ENCODE data around the gene SLIT3. TPM values are rescaled to one million over a fixed set of nuclear protein-coding genes. Genes with fewer than 3 reads are reported as not detected.
"Not testable (repeated sequence)": the region's sequence is repeated elsewhere in the genome, so short reads cannot be mapped to it uniquely, and the experiment has no call there.

The SLIT3 gene
- total RNA-seq, 2 donors from 2014 or later: 67.1 to 140 TPM

- DNase-seq (ENCODE audit: low spot score): no peak
- intact Hi-C loops (cut with DNase I): loop anchor here in 1 of 2 donors (5.0 kb wide), 1 partner anchor 990 kb away; no protein-coding TSS in a partner anchor
Observed at GRCh38 chr5:168746893-168747640, 553.9 kb downstream of the SLIT3 start.

GRCh38 chr5:168746126-168746892 lies 554.6 kb downstream of the SLIT3 start:
- DNase-seq (ENCODE audit: low spot score): not testable (repeated sequence)
- intact Hi-C loops (cut with DNase I): loop anchor here in 1 of 2 donors (5.0 kb wide), 1 partner anchor 989 kb away; no protein-coding TSS in a partner anchor

GRCh38 chr5:168743617-168744016 lies 557.3 kb downstream of the SLIT3 start:
- no peak for DNase-seq (ENCODE audit: low spot score)
- intact Hi-C loops (cut with DNase I): no loop called here

GRCh38 chr5:168742311-168742710 lies 558.6 kb downstream of the SLIT3 start:
- not testable (repeated sequence) for DNase-seq (ENCODE audit: low spot score)

GRCh38 chr5:168740811-168741213 lies 560.1 kb downstream of the SLIT3 start:
- intact Hi-C loops (cut with DNase I): no loop called here
- DNase-seq (ENCODE audit: low spot score): peak; percentile 87

More at GRCh38 chr5:168742311-168742710, 558.6 kb downstream of the SLIT3 start:
- intact Hi-C loops (cut with DNase I): not testable (repeated sequence)

- no peak for DNase-seq (ENCODE audit: low spot score)
- intact Hi-C loops (cut with DNase I): no loop called here
Observed at GRCh38 chr5:168740092-168740800, 560.7 kb downstream of the SLIT3 start.

GRCh38 chr5:168737066-168737465 lies 563.9 kb downstream of the SLIT3 start:
- intact Hi-C loops (cut with DNase I): no loop called here
- no peak for DNase-seq (ENCODE audit: low spot score)

- intact Hi-C loops (cut with DNase I): no loop called here
- DNase-seq (ENCODE audit: low spot score): no peak
Observed at GRCh38 chr5:168736281-168736831, 564.6 kb downstream of the SLIT3 start.

GRCh38 chr5:168734620-168735300 lies 566.2 kb downstream of the SLIT3 start:
- intact Hi-C loops (cut with DNase I): no loop called here
- peak; percentile 91 for DNase-seq (ENCODE audit: low spot score)

- intact Hi-C loops (cut with DNase I): no loop called here
- DNase-seq (ENCODE audit: low spot score): no peak
Observed at GRCh38 chr5:168734119-168734518, 566.8 kb downstream of the SLIT3 start.

- DNase-seq (ENCODE audit: low spot score): no peak
- intact Hi-C loops (cut with DNase I): no loop called here
Observed at GRCh38 chr5:168728546-168729211, 572.3 kb downstream of the SLIT3 start.

- DNase-seq (ENCODE audit: low spot score): no peak
- intact Hi-C loops (cut with DNase I): no loop called here
Observed at GRCh38 chr5:168727547-168727946, 573.4 kb downstream of the SLIT3 start.

- intact Hi-C loops (cut with DNase I): no loop called here
- DNase-seq (ENCODE audit: low spot score): no peak
Observed at GRCh38 chr5:168726342-168726741, 574.6 kb downstream of the SLIT3 start.

- DNase-seq (ENCODE audit: low spot score): no peak
- intact Hi-C loops (cut with DNase I): no loop called here
Observed at GRCh38 chr5:168724227-168724626, 576.7 kb downstream of the SLIT3 start.

GRCh38 chr5:168723037-168723436 lies 577.9 kb downstream of the SLIT3 start:
- intact Hi-C loops (cut with DNase I): no loop called here
- DNase-seq (ENCODE audit: low spot score): peak; percentile 9

GRCh38 chr5:168721966-168722365 lies 579.0 kb downstream of the SLIT3 start:
- intact Hi-C loops (cut with DNase I): no loop called here
- DNase-seq (ENCODE audit: low spot score): no peak

- DNase-seq (ENCODE audit: low spot score): no peak
- intact Hi-C loops (cut with DNase I): no loop called here
Observed at GRCh38 chr5:168721002-168721753, 579.8 kb downstream of the SLIT3 start.

- no peak for DNase-seq (ENCODE audit: low spot score)
- intact Hi-C loops (cut with DNase I): no loop called here
Observed at GRCh38 chr5:168720575-168720974, 580.4 kb downstream of the SLIT3 start.
